Limb (tissue), 2 donors: ENCODE measurements around the gene TENM4.

Source experiments
- DNase-seq, 2 donors: peaks; one replicate each; pipeline ENCODE4 v3.0.0-alpha.2; 2016; ENCODE audit errors: extremely low spot score in 2 of 2

The TENM4 gene

GRCh38 chr11:79449040-79449439, 8.2 kb upstream of the TENM4 start:
- no peak for DNase-seq

DNA sequence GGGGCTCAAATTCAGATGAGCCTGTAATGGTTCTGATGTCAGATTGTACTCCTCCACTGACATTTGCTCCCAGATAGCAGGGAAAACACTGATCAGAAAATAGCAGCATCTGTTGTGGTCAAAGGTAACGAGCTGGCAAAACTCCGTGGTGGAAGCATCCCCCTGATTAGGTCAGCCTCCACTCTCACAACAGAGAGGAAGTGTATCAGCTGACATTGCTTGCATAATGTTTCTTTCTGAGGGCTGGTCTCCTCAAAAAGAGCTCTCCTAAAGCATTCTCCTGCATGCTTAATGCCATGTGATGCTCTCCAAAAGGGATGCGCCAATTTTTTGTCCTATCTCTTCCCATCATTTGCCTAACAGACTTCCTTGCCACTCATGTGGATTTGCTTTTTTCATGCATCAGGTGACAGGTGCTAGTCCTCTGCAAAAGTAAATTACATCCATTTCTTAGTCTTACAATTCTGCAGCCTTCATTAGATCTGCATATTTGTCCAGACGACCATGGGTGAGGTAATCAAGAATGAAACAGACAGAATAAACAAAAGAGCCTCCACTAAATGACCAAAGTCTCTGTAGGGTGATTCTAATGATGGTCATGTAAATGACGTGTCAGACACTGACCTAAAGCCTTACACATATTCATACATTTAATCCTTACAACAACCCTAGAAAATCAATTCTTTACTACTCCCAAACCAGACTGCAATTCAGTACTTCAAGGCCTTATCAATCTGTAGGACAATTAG, 6.4 kb upstream of the TENM4 start:
- no peak for DNase-seq

DNA sequence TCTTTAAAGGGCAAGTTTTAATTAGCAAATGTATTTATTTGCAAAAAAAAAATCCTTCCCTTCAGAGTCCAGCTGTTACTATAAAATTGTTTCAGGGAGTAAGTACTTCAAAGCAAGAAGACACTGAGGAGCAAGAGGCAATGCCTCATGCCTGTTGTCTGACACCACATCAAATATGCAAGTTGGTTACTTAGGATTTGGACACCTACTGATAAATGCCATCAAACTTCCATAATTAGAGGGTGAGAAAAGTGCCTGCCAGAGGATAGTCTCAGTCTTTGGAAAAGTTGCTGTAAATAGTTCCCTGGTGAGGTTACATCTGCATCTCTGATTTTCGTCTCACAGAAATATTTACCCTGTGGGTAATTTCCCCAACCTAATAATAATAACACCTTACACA, 4.1 kb upstream of the TENM4 start:
- no peak for DNase-seq

DNA sequence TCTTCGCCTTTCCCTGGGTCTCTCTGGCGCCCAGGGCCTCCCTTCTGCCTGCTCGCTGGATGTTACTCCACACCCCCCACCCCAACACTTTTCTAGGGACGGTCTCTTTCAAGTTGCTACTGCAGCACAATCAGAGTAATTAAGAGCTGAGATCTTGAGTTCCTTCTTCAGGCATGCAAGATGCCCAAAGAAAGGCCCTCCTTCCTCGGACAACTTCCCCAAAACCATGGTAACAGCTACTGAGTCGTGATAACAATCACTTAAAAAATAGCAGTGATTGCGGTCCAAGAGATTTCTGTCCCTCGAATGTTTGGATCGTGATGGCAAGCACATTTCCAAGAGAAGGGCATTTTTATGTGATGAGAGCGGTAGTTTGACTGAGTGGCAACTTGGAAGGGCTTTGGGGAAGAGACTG, 638 bp upstream of the TENM4 start:
- peak; percentile 10 to 65 for DNase-seq

DNA sequence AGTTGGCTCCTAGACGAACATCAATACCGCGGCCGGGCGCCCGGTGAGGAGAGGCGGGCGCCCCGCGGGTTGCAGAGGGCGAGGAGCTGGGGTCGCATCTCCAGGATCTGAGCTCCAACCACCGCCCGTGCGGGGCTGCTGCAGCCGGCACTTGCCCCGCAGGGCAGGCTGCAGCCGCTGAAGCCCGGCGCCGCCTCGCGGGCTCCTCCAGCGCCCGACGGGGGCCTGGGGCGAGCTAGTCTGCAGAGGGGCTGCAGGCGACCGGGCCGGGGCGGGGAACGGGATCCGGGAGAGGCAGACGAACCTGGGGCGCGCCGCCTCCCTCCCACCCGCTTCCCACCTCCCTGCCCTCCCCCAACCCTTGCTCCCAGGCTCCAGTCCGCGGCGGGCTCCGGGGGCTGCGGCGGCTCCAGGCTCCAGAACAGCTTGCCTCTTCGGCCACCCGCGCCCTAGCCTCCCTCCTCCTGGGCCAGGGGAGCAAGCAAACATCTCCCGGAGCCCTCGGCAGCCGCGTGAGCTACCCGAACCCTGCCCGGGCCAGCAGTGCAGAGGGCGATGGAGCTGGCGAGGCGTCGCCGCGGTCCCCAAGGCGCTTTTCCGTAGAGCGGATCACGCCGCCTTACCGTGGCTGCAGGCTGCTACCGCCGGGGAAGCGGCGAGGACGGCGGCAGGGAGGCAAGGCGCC, 802 bp downstream of the TENM4 start:
- peak; percentile 34 to 83 for DNase-seq

DNA sequence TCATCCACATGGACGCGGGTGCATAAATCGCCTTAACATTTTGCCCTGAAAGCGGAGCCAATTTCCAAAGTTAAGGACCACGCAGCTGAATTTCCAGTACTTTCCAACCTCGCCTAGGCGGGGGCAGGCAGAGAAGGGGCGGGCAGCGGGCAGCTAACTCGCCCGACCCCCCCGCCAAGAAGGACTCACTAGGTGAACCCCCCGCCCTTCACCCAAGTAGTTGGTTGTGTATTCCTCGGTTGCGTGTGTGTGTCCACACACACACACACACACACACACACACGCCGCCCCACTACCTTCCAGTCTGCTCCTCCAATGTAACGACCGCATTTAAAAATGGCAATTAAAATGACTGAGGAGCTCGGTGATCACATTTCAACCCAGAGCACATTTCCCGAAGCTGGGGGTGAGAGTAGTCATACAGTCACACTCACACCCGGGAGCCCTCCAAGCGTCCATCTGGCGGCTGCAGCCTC, 1.4 kb downstream of the TENM4 start:
- DNase-seq: peak in 1 of 2 donors; percentile 67

DNA sequence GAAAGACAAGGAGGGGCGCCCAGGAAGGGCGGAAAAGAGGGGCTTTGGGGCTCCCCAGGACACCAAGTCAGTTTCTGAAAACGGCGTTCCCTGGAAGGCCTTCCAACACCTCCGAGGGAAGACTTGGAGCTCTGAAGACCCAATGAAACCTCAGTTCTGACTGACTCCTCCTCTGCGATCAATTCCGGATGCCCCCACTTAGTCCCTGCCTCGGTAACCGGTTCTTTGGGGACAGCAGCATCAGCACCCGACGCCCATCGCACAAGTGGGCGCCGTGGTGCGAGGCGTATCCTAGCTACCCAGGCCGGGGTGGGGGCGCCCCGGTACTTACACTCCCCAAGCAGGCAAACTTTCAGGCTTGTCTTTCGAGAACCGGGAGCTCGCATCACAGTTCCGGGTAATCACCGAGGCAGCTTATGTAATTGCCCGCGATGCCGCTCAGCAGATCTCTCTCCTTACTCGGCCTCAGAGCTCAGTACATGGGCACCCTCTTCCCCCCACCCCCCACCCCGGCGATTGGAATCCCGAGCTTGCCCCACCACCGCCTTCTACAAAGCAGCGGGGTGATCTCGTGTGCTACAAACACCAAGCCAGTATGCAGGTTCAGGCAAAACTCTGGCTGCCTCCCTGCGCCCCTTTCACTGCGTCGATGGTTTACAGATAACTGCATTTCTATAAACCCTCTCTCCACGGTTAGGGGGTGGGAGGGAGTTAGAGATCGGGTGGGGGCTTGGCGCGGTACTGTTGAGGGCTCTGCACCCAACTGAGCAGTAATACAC, 2.0 kb downstream of the TENM4 start:
- peak in 1 of 2 donors; percentile 64 for DNase-seq

DNA sequence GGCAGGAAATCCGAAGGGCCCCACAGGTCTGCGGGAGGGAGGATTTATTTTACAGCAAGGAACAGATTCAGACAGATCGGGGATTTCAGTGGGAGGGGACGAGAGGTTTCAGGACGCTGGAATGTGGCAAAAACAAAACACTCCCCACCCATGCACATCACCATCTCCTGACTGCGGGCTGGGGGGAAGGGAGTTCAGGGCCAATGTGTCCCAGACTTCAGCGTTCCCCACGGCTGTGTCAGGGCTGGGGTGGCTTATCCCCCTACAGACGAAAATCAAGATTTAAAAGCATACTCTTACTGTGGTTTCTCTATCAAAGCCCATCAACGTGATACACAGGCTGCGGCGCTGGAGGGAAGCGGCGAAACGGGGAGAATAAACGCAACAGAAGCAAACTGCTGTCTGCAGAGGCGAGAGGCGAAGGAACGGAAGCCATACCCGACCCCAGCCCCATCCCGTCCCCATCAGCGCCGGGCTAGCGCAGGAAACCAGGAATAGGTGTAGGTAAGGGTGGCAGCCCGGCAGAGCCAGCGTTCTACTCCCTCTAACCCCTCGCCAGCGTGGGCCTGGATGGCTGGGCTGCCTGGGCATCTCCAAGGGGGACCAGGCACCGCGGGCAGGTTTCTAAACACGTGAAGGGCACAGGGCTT, 2.7 kb downstream of the TENM4 start:
- peak; percentile 13 to 62 for DNase-seq

- peak; percentile 51 to 83 for DNase-seq
These were observed 3.4 kb downstream of the TENM4 start for GRCh38 chr11:79437278-79437980.

DNA sequence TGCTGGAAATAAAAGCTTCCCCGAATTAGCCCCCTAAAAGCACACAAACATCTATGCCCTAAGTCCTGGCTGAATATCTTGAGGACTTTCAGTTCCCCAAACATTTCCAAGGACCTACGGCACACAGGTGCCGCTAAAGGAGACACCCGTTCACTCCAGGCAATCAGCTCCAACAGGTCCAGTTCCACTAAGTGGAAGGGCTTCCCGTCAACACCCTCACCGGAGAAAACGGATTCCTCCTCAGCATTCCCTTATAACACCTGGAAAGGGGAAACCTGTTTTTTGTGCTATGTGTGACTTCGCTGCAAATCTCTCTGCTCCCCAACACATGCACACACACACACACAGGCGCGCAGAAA, 3.9 kb downstream of the TENM4 start:
- no peak for DNase-seq

- DNase-seq: no peak
These were observed 6.5 kb downstream of the TENM4 start for GRCh38 chr11:79434283-79434682.

GRCh38 chr11:79432138-79432537, 8.7 kb downstream of the TENM4 start:
- DNase-seq: no peak

GRCh38 chr11:79431535-79431934, 9.3 kb downstream of the TENM4 start:
- no peak for DNase-seq

- DNase-seq: no peak
These were observed 10.6 kb downstream of the TENM4 start for GRCh38 chr11:79430280-79430679.

DNA sequence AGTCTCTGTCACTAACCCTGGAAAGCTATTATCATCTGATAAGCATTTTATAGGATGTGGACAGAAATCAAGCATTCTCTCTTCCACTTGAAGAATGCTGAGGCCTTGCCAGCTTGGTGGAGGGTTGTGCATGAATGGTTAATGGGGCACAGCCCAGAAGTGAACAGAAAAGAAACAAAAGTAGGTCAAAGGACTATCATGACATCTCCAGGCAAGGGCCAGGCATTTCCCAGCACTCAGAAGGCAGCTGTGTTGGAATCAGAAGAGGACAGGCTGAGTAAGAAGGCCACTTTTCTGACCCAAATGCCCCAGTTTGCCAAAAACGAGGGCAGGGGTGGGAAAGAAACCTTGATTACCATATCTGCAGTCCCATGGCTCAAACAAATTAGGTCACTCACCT, 12.4 kb downstream of the TENM4 start:
- no peak for DNase-seq

GRCh38 chr11:79427611-79428327, 13.1 kb downstream of the TENM4 start:
- DNase-seq: no peak

GRCh38 chr11:79427126-79427525, 13.7 kb downstream of the TENM4 start:
- DNase-seq: no peak

GRCh38 chr11:79425463-79425862, 15.4 kb downstream of the TENM4 start:
- no peak for DNase-seq

- DNase-seq: no peak
These were observed 17.1 kb downstream of the TENM4 start for GRCh38 chr11:79423736-79424135.

- DNase-seq: no peak
These were observed 18.0 kb downstream of the TENM4 start for GRCh38 chr11:79422866-79423265.
